ENCODE results near the gene GRM2.
"Not testable (repeated sequence)": the region's sequence is repeated elsewhere in the genome, so short reads cannot be mapped to it uniquely, and the experiment has no call there.

The GRM2 gene

DNA sequence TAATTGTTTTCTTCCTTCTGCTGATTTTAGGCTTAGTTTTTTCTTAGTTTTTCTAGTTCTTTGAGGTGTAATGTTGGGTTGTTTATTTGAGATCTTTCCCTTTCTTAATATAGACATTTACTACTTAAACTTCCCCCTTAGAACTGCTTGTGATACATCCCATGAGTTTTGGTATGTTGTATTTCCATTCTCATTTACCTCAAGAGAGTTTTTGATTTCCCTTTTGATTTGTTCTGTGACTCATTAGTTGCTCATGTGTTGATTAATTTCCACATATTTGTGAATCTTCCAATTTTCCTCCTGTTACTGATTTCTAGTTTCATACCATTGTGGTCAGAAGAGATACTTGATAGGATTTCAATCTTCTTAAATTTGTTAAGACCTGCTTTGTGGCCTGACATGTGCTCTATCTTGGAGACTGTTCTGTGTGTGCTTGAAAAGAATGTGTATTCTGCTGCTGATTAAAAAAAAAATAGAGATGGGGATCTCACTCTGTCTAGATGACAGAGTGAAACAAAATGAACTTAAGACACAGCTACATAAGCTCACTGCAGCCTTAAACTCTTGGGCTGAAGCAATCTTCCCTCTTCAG lies 22.3 kb downstream of the GRM2 start:
- no peak for DNase-seq

DNA sequence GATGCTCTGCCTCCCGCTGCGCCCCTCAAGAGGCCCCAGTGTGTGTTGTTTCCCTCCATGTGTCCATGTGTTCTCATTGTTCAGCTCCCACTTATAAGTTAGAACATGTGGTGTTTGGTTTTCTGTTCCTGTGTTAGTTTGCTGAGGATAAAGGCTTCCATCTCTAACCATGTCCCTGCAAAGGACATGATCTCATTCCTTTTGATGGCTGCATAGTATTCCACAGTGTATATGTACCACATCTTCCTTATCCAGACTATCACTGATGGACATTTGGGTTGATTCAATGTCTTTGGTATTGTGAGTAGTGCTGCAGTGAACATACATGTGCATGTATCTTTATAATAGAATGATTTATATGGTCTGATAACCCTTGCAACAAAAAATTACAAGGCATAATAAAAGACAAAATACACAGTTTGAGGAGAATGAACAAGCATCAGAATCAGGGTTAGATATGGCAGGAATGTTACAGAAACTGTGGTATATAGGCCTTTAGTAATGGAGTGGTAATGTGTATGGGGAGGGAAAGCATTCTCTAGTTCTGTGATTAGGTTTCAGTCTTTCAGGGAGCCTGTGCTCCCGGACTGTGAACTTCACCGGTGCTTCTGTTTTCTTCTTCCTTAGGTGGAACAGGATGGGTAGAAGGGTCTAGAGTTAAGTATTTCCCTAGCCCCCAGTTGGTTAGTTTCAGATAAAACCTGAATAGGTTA lies 27.1 kb downstream of the GRM2 start:
- DNase-seq: no peak

DNA sequence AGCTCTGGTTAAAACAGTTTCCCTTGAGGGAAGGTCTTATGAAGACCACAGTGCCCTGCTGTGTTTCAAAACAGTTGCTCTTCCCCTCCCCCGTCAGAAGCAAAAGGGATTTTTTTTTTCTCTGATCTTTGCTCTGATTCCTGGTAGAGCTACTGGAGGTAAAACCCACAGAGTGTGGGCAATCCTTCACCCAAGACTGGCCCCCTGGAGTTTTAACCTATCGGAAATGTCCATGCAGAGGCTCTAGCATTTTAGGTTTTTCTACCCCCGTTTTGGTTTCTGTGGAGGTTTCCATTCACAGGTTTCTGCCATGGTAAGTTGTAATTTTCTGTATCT lies 27.7 kb downstream of the GRM2 start:
- no peak for DNase-seq

DNA sequence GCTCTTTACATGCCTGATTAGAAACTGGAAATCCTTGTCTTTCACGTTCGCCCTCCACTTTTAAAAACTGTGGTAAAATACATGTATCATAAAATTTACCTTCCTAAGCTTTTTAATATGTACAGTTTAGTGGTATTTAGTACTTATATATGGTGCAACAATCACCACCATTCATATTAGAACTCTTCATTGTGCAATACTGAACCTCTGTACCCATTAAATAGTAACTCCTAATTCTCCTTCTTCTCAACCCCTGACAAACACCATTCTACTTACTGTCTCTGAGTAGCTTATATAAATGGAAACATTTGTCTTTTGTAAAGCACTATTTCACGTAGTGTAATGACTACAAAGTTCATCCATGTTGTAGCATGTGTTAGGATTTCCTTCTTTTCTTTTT lies 28.2 kb downstream of the GRM2 start:
- DNase-seq: no peak

DNA sequence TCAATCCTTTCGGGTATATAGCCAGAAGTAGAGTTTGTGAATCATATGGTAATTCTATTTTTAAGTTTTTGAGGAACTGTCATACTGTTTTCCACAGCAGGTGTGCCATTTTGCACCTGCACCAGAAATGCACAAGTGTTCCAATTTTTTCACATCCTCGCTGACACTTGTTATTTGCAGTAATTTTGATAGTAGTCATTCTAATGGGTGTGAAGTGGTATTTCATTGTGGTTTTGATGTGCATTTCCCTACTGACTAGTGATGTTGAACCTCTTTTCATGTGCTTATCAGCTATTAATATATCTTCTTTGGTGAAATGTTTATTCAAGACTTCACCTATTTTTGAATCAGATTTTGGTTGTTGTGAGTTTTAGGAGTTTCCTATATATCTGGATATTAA lies 29.1 kb downstream of the GRM2 start:
- no peak for DNase-seq

DNA sequence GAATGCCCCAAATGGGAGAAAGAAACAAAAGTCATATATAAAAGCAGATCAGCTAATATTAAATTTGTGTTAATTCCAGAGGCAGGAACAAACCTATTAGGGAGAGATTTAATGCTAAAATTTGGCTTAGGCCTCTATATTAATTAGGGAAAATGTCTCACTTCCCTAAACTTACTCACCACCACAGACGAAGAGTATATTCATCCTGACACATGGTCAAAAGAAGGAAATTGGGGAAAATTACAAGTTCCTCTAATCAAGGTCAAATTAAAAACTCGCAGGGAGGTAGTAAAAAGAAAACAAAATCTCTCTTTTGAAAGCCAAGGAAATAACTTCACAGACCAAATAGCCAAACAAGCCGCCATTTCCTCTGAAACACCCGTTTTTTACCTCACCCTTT lies 32.2 kb downstream of the GRM2 start:
- DNase-seq: no peak

DNA sequence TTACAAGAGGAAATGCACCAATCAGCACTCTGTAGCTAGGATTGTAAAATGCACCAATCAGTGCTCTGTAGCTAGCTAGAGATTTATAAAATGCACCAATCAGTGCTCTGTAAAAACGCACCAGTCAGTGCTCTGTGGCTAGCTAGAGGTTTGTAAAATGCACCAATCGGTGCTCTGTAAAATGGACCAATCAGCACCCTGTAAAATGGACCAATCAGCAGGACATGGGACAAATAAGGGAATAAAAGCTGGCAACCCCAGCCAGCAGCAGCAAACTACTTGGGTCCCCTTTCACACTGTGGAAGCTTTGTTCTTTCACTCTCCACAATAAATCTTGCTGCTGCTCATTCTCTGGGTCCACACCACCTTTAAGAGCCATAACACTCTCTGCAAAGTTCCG lies 35.5 kb downstream of the GRM2 start:
- not testable (repeated sequence) for DNase-seq

DNA sequence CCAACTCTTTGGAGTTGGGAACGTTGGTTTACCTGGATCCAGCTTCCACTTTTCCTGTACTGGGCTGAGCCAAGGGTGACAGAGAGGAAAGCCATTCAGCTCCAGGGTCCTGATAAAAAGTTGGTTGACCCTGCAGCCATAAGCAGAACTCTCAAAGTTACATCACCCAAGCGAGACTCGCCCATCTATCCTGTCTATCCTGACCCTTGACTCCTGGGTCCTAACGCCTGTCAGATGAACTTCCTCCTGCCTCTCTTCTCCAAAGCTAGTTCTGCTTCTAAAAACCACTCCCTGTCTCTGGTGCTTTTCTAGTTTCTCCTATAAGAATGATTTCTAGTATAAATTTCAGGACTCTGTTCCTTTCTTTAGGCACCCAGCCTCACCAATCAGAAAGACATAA lies 36.1 kb downstream of the GRM2 start:
- not testable (repeated sequence) for DNase-seq

DNA sequence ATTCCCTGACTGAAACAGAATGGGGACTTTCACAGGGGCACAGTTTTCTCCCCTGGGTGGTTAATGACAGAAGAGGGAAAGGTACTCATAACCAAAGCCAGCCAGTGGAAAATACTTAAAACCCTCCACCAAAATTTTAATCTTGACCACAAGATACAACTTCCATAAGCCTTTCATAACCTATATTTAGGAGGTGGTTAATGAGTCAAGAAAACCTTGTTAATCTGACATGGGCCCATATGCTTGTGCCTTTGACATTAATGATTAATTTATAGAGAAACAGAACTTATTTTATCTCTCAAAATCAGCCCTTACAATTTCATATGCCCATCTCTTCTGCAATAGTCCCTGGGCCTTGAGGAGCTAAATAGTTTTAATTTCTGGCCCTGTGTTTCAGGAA lies 41.0 kb downstream of the GRM2 start:
- no peak for DNase-seq

DNA sequence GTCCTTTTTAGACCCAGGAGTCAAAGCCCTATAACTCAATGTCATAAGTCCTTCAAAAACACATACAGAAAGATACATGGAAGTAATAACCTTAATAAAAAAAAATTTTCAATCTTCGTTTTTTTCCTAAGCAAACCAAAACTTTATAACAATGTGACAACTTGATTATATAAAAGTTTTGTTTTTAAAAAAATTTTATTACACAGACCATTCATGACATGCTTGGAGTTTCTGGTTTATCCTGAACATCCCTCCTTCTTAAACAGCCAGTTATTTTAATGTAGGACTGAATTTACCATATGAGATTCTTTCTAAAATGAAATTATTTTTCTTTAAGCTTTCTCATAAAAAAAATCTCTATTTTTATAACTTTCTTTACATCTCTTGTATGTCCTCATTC lies 41.5 kb downstream of the GRM2 start:
- DNase-seq: no peak

DNA sequence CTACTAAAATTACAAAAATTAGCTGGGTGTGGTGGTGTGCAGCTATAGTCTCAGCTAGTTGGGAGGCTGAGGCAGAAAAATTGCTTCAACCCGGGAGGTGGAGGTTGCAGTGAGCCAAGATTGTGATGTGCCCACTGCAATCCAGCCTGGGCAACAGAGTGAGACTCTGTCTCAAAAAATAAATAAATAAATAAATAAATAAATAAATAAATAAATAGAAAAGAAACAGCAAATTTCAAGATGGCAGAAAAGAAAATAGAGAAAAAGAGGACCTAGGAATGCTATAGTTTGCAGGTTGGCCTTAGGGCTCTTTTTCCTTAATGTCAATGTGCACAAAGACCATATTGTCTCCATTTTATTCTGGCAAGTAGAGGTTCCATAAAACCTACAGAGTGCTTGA lies 44.0 kb downstream of the GRM2 start:
- DNase-seq: no peak

DNA sequence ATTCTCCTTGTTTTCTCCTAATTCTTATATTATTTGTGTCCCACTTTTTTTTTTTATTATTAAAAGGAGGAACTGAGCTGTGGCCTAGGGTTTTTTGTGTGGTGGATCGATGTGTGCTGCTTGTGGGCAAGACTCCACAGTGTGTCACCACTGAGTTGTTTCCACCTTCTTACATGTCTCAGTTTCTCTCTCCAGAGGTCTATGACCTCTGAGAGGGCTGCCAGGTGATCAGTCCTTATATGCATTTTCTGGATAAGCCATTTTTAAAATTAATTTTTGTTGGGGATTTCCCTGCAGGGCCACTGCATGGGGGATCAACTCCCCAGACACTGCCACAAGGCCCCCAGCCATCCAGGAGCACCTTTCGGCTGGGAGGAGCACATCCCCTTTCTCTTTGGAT lies 44.4 kb downstream of the GRM2 start:
- no peak for DNase-seq

DNA sequence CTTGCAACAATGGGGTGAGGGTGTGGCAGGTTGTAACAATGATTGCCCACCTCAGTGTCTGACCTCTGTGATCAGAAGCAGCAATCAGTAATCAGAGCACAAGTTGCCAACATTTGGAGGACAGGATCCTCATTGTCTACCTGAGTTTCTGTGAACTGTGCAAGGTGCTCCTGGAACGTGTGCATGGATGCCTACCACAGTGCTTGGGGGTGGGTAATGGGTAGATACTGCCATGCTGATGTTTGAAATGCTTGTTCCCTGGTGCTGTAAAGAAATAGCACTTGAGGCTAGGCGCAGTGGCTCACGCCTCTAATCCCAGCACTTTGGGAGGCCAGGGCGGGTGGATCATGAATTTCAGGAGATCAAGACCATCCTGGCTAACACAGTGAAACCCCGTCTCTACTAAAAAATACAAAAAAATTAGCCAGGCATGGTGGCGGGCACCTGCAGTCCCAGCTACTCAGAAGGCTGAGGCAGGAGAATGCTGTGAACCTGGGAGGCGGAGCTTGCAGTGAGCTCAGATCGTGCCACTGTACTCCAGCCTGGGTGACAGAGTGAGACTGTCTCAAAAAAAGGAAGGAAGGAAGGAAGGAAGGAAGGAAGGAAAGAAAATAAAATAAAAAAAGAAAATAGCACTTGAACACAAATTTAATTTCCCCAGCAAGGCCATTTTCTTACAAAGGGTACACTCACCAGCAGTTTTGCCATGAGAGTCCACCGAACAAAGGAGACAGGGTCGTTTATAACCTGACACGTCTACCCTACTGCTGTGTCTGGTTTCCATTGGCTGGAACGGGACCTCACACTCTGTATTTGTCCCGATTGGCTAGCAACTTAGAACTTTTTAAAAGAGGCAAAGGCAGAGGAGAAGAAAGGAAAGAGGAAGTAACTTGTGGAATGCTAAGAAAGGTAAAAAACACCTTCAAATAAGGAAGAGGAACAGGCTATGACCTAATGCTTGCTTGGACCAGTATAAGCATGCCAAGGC lies 47.2 kb downstream of the GRM2 start:
- not testable (repeated sequence) for DNase-seq

DNA sequence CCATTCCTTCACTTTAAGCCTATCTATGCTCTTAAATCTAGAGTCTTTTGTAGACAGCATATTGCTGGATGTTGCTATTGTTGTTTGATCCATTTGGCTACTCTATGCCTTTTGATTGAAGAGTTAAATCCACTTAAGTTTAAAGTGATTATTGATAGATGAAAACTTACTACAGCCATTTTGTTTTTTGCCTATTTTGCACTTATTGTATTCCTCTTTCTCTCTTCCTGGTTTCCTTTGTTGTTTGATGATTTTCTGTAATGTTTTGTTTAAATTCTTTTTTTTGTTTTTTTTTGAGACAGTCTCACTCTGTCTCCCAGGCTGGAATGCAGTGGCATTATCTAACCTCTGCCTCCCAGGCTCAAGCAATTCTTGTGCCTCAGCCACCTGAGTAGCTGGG lies 52.3 kb downstream of the GRM2 start:
- DNase-seq: no peak
